ENCODE results near the gene CRABP1.

The CRABP1 gene

GRCh38 chr15:78394981-78395616 lies 54.9 kb downstream of the CRABP1 start:
- H3K9me3 ChIP-seq (ENCODE audit: insufficient read depth, low read length): no peaks in the 10 kb centered on the region
- no peak overlapping the region for H3K27ac ChIP-seq (ENCODE audit: low read depth, low read length)
- H4K20me1 ChIP-seq (ENCODE audit: low read depth, low read length): no peaks in the 10 kb centered on the region
- H3K9ac ChIP-seq (ENCODE audit: low read length): no peak overlapping the region
- H3K4me3 ChIP-seq (ENCODE audit: insufficient read depth, low read length, poor library complexity, severe bottlenecking): no peak overlapping the region
- H3K9me2 ChIP-seq (replicated peaks; ENCODE audit: insufficient read depth, low read length): no peaks in the 10 kb centered on the region
- no peaks in the 10 kb centered on the region for H3K79me2 ChIP-seq (ENCODE audit: insufficient read depth, low read length)
- no peak overlapping the region for H2AFZ ChIP-seq (ENCODE audit: low read depth, low read length, severe bottlenecking)
- no peaks in the 10 kb centered on the region for H3K27me3 ChIP-seq (ENCODE audit: low read length)
- no peaks in the 10 kb centered on the region for H3K36me3 ChIP-seq (ENCODE audit: low read length)
- TF ChIP-seq EZH2phosphoT487 (conservative IDR thresholded peaks at IDR 0.05; ENCODE audit: low read length) (no peak), CTCF (IDR thresholded peaks at IDR 0.05; ENCODE audit: insufficient read depth, low read length, poor library complexity, severe bottlenecking) (no peak)
- no peak overlapping the region for H3K4me2 ChIP-seq (ENCODE audit: low read depth, low read length, poor library complexity, severe bottlenecking)
- H3F3A ChIP-seq (ENCODE audit: insufficient read depth): no peaks in the 10 kb centered on the region

- H3K9ac ChIP-seq (ENCODE audit: low read length): no peak overlapping the region
- H4K20me1 ChIP-seq (ENCODE audit: low read depth, low read length): no peaks in the 10 kb centered on the region
- no peak overlapping the region for H3K4me2 ChIP-seq (ENCODE audit: low read depth, low read length, poor library complexity, severe bottlenecking)
- no peak for TF ChIP-seq EZH2phosphoT487 (conservative IDR thresholded peaks at IDR 0.05; ENCODE audit: low read length)
- no peaks in the 10 kb centered on the region for H3K36me3 ChIP-seq (ENCODE audit: low read length)
- no peaks in the 10 kb centered on the region for H3K9me3 ChIP-seq (ENCODE audit: insufficient read depth, low read length)
- H2AFZ ChIP-seq (ENCODE audit: low read depth, low read length, severe bottlenecking): no peak overlapping the region
- H3K9me2 ChIP-seq (replicated peaks; ENCODE audit: insufficient read depth, low read length): no peaks in the 10 kb centered on the region
- no peaks in the 10 kb centered on the region for H3K27me3 ChIP-seq (ENCODE audit: low read length)
- H3K4me3 ChIP-seq (ENCODE audit: insufficient read depth, low read length, poor library complexity, severe bottlenecking): no peak overlapping the region
- H3F3A ChIP-seq (ENCODE audit: insufficient read depth): no peaks in the 10 kb centered on the region
- H3K27ac ChIP-seq (ENCODE audit: low read depth, low read length): no peak overlapping the region
- no peaks in the 10 kb centered on the region for H3K79me2 ChIP-seq (ENCODE audit: insufficient read depth, low read length)
Observed at GRCh38 chr15:78396186-78396814, 56.1 kb downstream of the CRABP1 start.

GRCh38 chr15:78396976-78397375 lies 56.8 kb downstream of the CRABP1 start:
- no peaks in the 10 kb centered on the region for H3F3A ChIP-seq (ENCODE audit: insufficient read depth)
- no peaks in the 10 kb centered on the region for H3K36me3 ChIP-seq (ENCODE audit: low read length)
- H3K9me3 ChIP-seq (ENCODE audit: insufficient read depth, low read length): no peaks in the 10 kb centered on the region
- H4K20me1 ChIP-seq (ENCODE audit: low read depth, low read length): no peaks in the 10 kb centered on the region
- TF ChIP-seq CTCF (IDR thresholded peaks at IDR 0.05; ENCODE audit: insufficient read depth, low read length, poor library complexity, severe bottlenecking) (peak; percentile 17), EZH2phosphoT487 (conservative IDR thresholded peaks at IDR 0.05; ENCODE audit: low read length) (no peak)
- H3K27ac ChIP-seq (ENCODE audit: low read depth, low read length): no peak overlapping the region
- no peaks in the 10 kb centered on the region for H3K27me3 ChIP-seq (ENCODE audit: low read length)
- H3K79me2 ChIP-seq (ENCODE audit: insufficient read depth, low read length): no peaks in the 10 kb centered on the region
- H2AFZ ChIP-seq (ENCODE audit: low read depth, low read length, severe bottlenecking): no peak overlapping the region
- no peaks in the 10 kb centered on the region for H3K9me2 ChIP-seq (replicated peaks; ENCODE audit: insufficient read depth, low read length)
- no peak overlapping the region for H3K4me2 ChIP-seq (ENCODE audit: low read depth, low read length, poor library complexity, severe bottlenecking)
- no peak overlapping the region for H3K9ac ChIP-seq (ENCODE audit: low read length)
- no peak overlapping the region for H3K4me3 ChIP-seq (ENCODE audit: insufficient read depth, low read length, poor library complexity, severe bottlenecking)

- no peak for TF ChIP-seq EZH2phosphoT487 (conservative IDR thresholded peaks at IDR 0.05; ENCODE audit: low read length)
- TF ChIP-seq CTCF (IDR thresholded peaks at IDR 0.05; ENCODE audit: insufficient read depth, low read length, poor library complexity, severe bottlenecking): no peak
- Histone ChIP-seq H4K20me1 (ENCODE audit: low read depth, low read length) (no peaks in the 10 kb centered on the region), H3K27me3 (ENCODE audit: low read length) (no peaks in the 10 kb centered on the region), H2AFZ (ENCODE audit: low read depth, low read length, severe bottlenecking) (no peak overlapping the region), H3K4me2 (ENCODE audit: low read depth, low read length, poor library complexity, severe bottlenecking) (no peak overlapping the region), H3K4me3 (ENCODE audit: insufficient read depth, low read length, poor library complexity, severe bottlenecking) (no peak overlapping the region), H3K9me3 (ENCODE audit: insufficient read depth, low read length) (no peaks in the 10 kb centered on the region), H3K9ac (ENCODE audit: low read length) (no peak overlapping the region), H3K27ac (ENCODE audit: low read depth, low read length) (no peak overlapping the region), H3K36me3 (ENCODE audit: low read length) (no peaks in the 10 kb centered on the region), H3F3A (ENCODE audit: insufficient read depth) (no peaks in the 10 kb centered on the region), H3K79me2 (ENCODE audit: insufficient read depth, low read length) (no peaks in the 10 kb centered on the region), H3K9me2 (replicated peaks; ENCODE audit: insufficient read depth, low read length) (no peaks in the 10 kb centered on the region)
Observed at GRCh38 chr15:78397382-78397781, 57.2 kb downstream of the CRABP1 start.
